Endothelial cell of umbilical vein (primary cell): ENCODE measurements around the gene MROH9. TPM values are rescaled to one million over a fixed set of nuclear protein-coding genes. Genes with fewer than 3 reads are reported as not detected.

Source experiments
- BruUV-seq: library from RNA; stranded (reverse); fragments of 400-500 nt; replicated peaks from 2 replicates; lab custom pipeline; 2021; lab: Mats Ljungman, UMichigan
- CTCF ChIA-PET: fragments of 300-600, 350-600 bp; sonication (Branson Sonifier 250); formaldehyde crosslinking; loops from one replicate; lab custom pipeline; 2021; ENCODE audit warnings: antibody characterized with exemption, inconsistent platforms; lab: Charles Lee
- POLR2A ChIA-PET: fragments of 300-600, 350-600 bp; sonication (Branson Sonifier 250); formaldehyde crosslinking; loops from one replicate; lab custom pipeline; 2021; ENCODE audit warnings: antibody characterized with exemption, inconsistent platforms; lab: Charles Lee
- DNase-seq: peaks from one replicate; pipeline ENCODE4 v3.0.0-alpha.2; 2011; ENCODE audit warnings: low read depth, low spot score
- FAIRE-seq: peaks from 2 replicates; lab custom pipeline; 2011; peaks lifted over from hg19 to GRCh38; lab: Jason Lieb, UNC
- H2AFZ ChIP-seq: 2 replicates; pipeline ENCODE4 v1.6.0; 2012; ENCODE audit warnings: low read depth, low read length, control low read depth, inconsistent platforms
- H3K27ac ChIP-seq: 2 replicates; pipeline ENCODE4 v1.5.1; 2011; ENCODE audit warnings: low read depth, mild to moderate bottlenecking, control low read depth, low read length, moderate library complexity; ENCODE audit not compliant: insufficient read depth
- H3K27me3 ChIP-seq, 2 experiments: 2 replicates each; pipeline versions ENCODE4 v1.6.0 to v1.6.1; 2011; ENCODE audit warnings: low read length in 2 of 2, mixed read lengths in 1 of 2; ENCODE audit not compliant: control insufficient read depth in 2 of 2, insufficient read depth in 2 of 2
- H3K36me3 ChIP-seq, 2 experiments: 2 replicates in 1 of 2; 3 replicates in 1 of 2; pipeline ENCODE4 v1.5.1; 2011; ENCODE audit warnings: low read length in 2 of 2, mild to moderate bottlenecking in 1 of 2, moderate library complexity in 1 of 2; ENCODE audit not compliant: control insufficient read depth in 2 of 2, insufficient read depth in 2 of 2; ENCODE audit errors: extremely low read depth in 1 of 2
- H3K4me1 ChIP-seq: 3 replicates; pipeline ENCODE4 v1.5.1; 2011; ENCODE audit warnings: mild to moderate bottlenecking, low read length; ENCODE audit not compliant: control insufficient read depth, insufficient read depth; ENCODE audit errors: extremely low read depth
- H3K4me2 ChIP-seq: 2 replicates; pipeline ENCODE4 v1.6.1; 2011; ENCODE audit warnings: low read length, control low read depth, mixed read lengths; ENCODE audit not compliant: insufficient read depth
- H3K4me3 ChIP-seq, 3 experiments: fragments of 200-600 bp in 1 of 3; sonication (generic), shearing (Covaris generic) in 1 of 3; replicated peaks in 1 of 3; 2 replicates each; pipeline ENCODE4 v1.5.1; 2011 to 2016; ENCODE audit warnings: control low read depth in 3 of 3, low read length in 3 of 3, mild to moderate bottlenecking in 2 of 3, inconsistent platforms in 1 of 3, low read depth in 1 of 3, moderate library complexity in 1 of 3; ENCODE audit not compliant: insufficient read depth in 1 of 3
- H3K79me2 ChIP-seq: 2 replicates; pipeline ENCODE4 v1.6.0; 2012; ENCODE audit warnings: low read length, inconsistent platforms; ENCODE audit not compliant: control insufficient read depth, insufficient read depth
- H3K9ac ChIP-seq: replicated peaks from 2 replicates; pipeline ENCODE3; 2011; ENCODE audit warnings: low read length, control low read depth; ENCODE audit not compliant: insufficient read depth; ENCODE audit errors: extremely low read depth
- H3K9me1 ChIP-seq: replicated peaks from 3 replicates; pipeline ENCODE4 v1.6.0; 2011; ENCODE audit warnings: mild to moderate bottlenecking, low read length; ENCODE audit not compliant: control insufficient read depth, insufficient read depth; ENCODE audit errors: extremely low read depth
- H3K9me3 ChIP-seq: replicated peaks from 2 replicates; pipeline ENCODE4 v1.5.1; 2012; ENCODE audit warnings: low read length, inconsistent platforms; ENCODE audit not compliant: control insufficient read depth, insufficient read depth
- H4K20me1 ChIP-seq: replicated peaks from 2 replicates; pipeline ENCODE3; 2011; ENCODE audit warnings: mild to moderate bottlenecking, low read length; ENCODE audit not compliant: control insufficient read depth, insufficient read depth; ENCODE audit errors: extremely low read depth
- CTCF ChIP-seq, 2 donors: IDR thresholded peaks; 1 replicate in 1 of 2; 2 replicates in 1 of 2; pipeline ENCODE4 v1.5.1; 2011; ENCODE audit warnings: low read length in 2 of 2, mild to moderate bottlenecking in 2 of 2, moderate library complexity in 2 of 2, control low read depth in 1 of 2, inconsistent platforms in 1 of 2, low read depth in 1 of 2; ENCODE audit not compliant: insufficient read depth in 1 of 2; ENCODE audit errors: extremely low read depth in 1 of 2
- EZH2 ChIP-seq: IDR thresholded peaks from 2 replicates; pipeline ENCODE4 v1.6.1; 2012; ENCODE audit warnings: borderline replicate concordance, low read depth, mild to moderate bottlenecking, moderate library complexity, low read length, inconsistent platforms; ENCODE audit not compliant: severe bottlenecking
- FOS ChIP-seq: IDR thresholded peaks from 2 replicates; pipeline ENCODE4 v1.6.1; 2011; ENCODE audit warnings: mild to moderate bottlenecking, low read length, moderate library complexity, borderline replicate concordance; ENCODE audit not compliant: insufficient read depth
- GATA2 ChIP-seq: IDR thresholded peaks from 2 replicates; pipeline ENCODE4 v1.7.0; 2011; ENCODE audit warnings: low read depth, mild to moderate bottlenecking, moderate library complexity, mixed read lengths, low read length; ENCODE audit not compliant: insufficient read length, insufficient read depth
- JUN ChIP-seq: IDR thresholded peaks from 2 replicates; pipeline ENCODE4 v1.6.1; 2011; ENCODE audit warnings: borderline replicate concordance, low read depth; ENCODE audit not compliant: insufficient read length, insufficient read depth
- MAX ChIP-seq: IDR thresholded peaks from 2 replicates; pipeline ENCODE4 v1.6.1; 2011; ENCODE audit not compliant: insufficient read depth, insufficient read length
- MYC ChIP-seq: IDR thresholded peaks from one replicate; pipeline ENCODE4 v1.6.1; 2011; ENCODE audit warnings: mild to moderate bottlenecking, low read depth, low read length
- POLR2A ChIP-seq: IDR thresholded peaks from 2 replicates; pipeline ENCODE4 v1.6.1; 2012; ENCODE audit warnings: low read depth, mild to moderate bottlenecking, control low read depth, low read length
- POLR2AphosphoS5 ChIP-seq: IDR thresholded peaks from 2 replicates; pipeline ENCODE4 v1.6.1; 2012; ENCODE audit warnings: low read depth, mild to moderate bottlenecking, control low read depth, low read length, moderate library complexity; ENCODE audit not compliant: insufficient read depth
- dilution Hi-C: fragments of 300-500 bp; cut with MboI; formaldehyde crosslinking; loops from one replicate; pipeline ENCODE4 v1.15.0; 2019; ENCODE audit warnings: low sequenced_read_pairs; ENCODE audit not compliant: extremely low pct_ligation_motif_present
- intact Hi-C: fragments of 100-400 bp; cut with micrococcal nuclease; formaldehyde crosslinking; loops from one replicate; pipeline ENCODE4 v1.10.0; 2022
- polyA plus RNA-seq, 4 experiments: library from polyadenylated mRNA; depleted of rRNA in 3 of 4; stranded (reverse) in 3 of 4; unstranded in 1 of 4; fragments of >200 nt; gene quantifications; 2 replicates each; pipeline versions ENCODE4 v1.2.1 to v1.2.3, GENCODE V29; 2011 to 2012; ENCODE audit warnings: missing spikeins in 1 of 4
- total RNA-seq: library from RNA; stranded (reverse); gene quantifications from 2 replicates; pipeline ENCODE4 v1.2.3, GENCODE V29; 2021

The MROH9 gene
- total and polyA plus RNA-seq, 2 donors (not counting 3 experiments of a cell fraction or from before 2014, with no cell fraction given): not detected

GRCh38 chr1:170886460-170886859, 48.9 kb upstream of the MROH9 start:
- BruUV-seq: no TSS peak
- no peaks in the 10 kb centered on the region for H3K79me2 ChIP-seq
- H3K36me3 ChIP-seq: no peaks in the 10 kb centered on the region
- H3K4me2 ChIP-seq: no peak overlapping the region
- H3K9me3 ChIP-seq: no peaks in the 10 kb centered on the region
- intact Hi-C loops: loop anchor here (10.0 kb wide), 1 partner anchor 1072 kb away; no protein-coding TSS in a partner anchor
- H4K20me1 ChIP-seq: no peaks in the 10 kb centered on the region
- H3K27me3 ChIP-seq: no peaks in the 10 kb centered on the region
- DNase-seq (no peak), FAIRE-seq (no peak)
- ChIA-PET POLR2A (no interaction called here), CTCF (interaction anchor here (1.3 to 1.8 kb wide), 2 partner anchors 12 to 43 kb away, joined by 3 to 4 read pairs; no protein-coding TSS in a partner anchor)
- H3K27ac ChIP-seq: no peak overlapping the region
- TF ChIP-seq JUN (no peak), MYC (no peak), MAX (no peak), POLR2A (no peak), FOS (no peak), POLR2AphosphoS5 (no peak), EZH2 (no peak)
- H2AFZ ChIP-seq: no peak overlapping the region
- H3K9ac ChIP-seq: no peak overlapping the region
- dilution Hi-C loops: no loop called here
- no peaks in the 10 kb centered on the region for H3K4me1 ChIP-seq
- H3K9me1 ChIP-seq: no peaks in the 10 kb centered on the region
- no peak overlapping the region for H3K4me3 ChIP-seq

GRCh38 chr1:170887726-170888125, 47.6 kb upstream of the MROH9 start:
- TF ChIP-seq CTCF (IDR thresholded peaks at IDR 0.05; ENCODE audit: extremely low read depth in 1 of 2, insufficient read depth in 1 of 2, low read depth in 1 of 2, low read length in 2 of 2) (no peak), EZH2 (no peak), POLR2A (no peak), FOS (no peak), MYC (no peak), MAX (no peak), GATA2 (no peak), POLR2AphosphoS5 (no peak), JUN (no peak)
- intact Hi-C loops: loop anchor here (10.0 kb wide), 1 partner anchor 1073 kb away; no protein-coding TSS in a partner anchor
- CTCF ChIA-PET: no interaction called here
- H3K9me3 ChIP-seq: no peaks in the 10 kb centered on the region
- FAIRE-seq (no peak), DNase-seq (no peak)
- H4K20me1 ChIP-seq: no peaks in the 10 kb centered on the region
- H3K4me1 ChIP-seq: no peaks in the 10 kb centered on the region
- no peak overlapping the region for H3K4me3 ChIP-seq
- H3K36me3 ChIP-seq: no peaks in the 10 kb centered on the region
- H3K27me3 ChIP-seq: no peaks in the 10 kb centered on the region
- H3K4me2 ChIP-seq: no peak overlapping the region
- BruUV-seq: no TSS peak
- no peak overlapping the region for H3K27ac ChIP-seq
- dilution Hi-C loops: no loop called here
- POLR2A ChIA-PET: no interaction called here
- H2AFZ ChIP-seq: no peak overlapping the region
- no peak overlapping the region for H3K9ac ChIP-seq
- H3K9me1 ChIP-seq: no peaks in the 10 kb centered on the region
- H3K79me2 ChIP-seq: no peaks in the 10 kb centered on the region
